Trophoblast cell (in vitro differentiated cells and primary cell): Measurements from ENCODE around the gene PGM2.

Experiments used
- DNase-seq, 2 donors: peaks; one replicate each; pipeline ENCODE4 v3.0.0-alpha.2; 2016
- H2AFZ ChIP-seq: 2 replicates; pipeline ENCODE4 v1.6.1; 2013; ENCODE audit warnings: low read length, moderate library complexity, mild to moderate bottlenecking; ENCODE audit not compliant: insufficient read depth, poor library complexity
- H2AK5ac ChIP-seq: 2 replicates; pipeline ENCODE4 v1.6.1; 2013; ENCODE audit warnings: mild to moderate bottlenecking, low read length
- H2BK120ac ChIP-seq: 2 replicates; pipeline ENCODE4 v1.6.1; 2013; ENCODE audit warnings: low read length, mild to moderate bottlenecking, moderate library complexity; ENCODE audit not compliant: insufficient read depth, poor library complexity
- H2BK12ac ChIP-seq: 2 replicates; pipeline ENCODE4 v1.6.1; 2013; ENCODE audit warnings: mild to moderate bottlenecking, low read length, moderate library complexity
- H2BK5ac ChIP-seq: 2 replicates; pipeline ENCODE4 v1.6.1; 2013; ENCODE audit warnings: low read length, low read depth, moderate library complexity, mild to moderate bottlenecking; ENCODE audit not compliant: poor library complexity
- H3K14ac ChIP-seq: 2 replicates; pipeline ENCODE4 v1.6.1; 2013; ENCODE audit warnings: mild to moderate bottlenecking, low read length
- H3K18ac ChIP-seq: 2 replicates; pipeline ENCODE4 v1.6.1; 2013; ENCODE audit warnings: mild to moderate bottlenecking, low read length
- H3K23ac ChIP-seq: 2 replicates; pipeline ENCODE4 v1.6.1; 2013; ENCODE audit warnings: low read length
- H3K27ac ChIP-seq: 2 replicates; pipeline ENCODE4 v1.5.1; 2013; ENCODE audit warnings: low read depth, mild to moderate bottlenecking, inconsistent platforms, low read length, moderate library complexity
- H3K27me3 ChIP-seq: 2 replicates; pipeline ENCODE4 v1.6.1; 2013; ENCODE audit warnings: inconsistent platforms, mild to moderate bottlenecking, low read length, moderate library complexity; ENCODE audit not compliant: insufficient read depth
- H3K36me3 ChIP-seq, 2 experiments: 1 replicate in 1 of 2; 2 replicates in 1 of 2; pipeline ENCODE4 v1.6.1; 2013; ENCODE audit warnings: low read length in 2 of 2, mild to moderate bottlenecking in 2 of 2, moderate library complexity in 1 of 2; ENCODE audit not compliant: insufficient read depth in 2 of 2, control insufficient read depth in 1 of 2
- H3K4ac ChIP-seq: 2 replicates; pipeline ENCODE4 v1.6.1; 2013; ENCODE audit warnings: low read depth, mild to moderate bottlenecking, low read length, moderate library complexity
- H3K4me1 ChIP-seq, 2 experiments: 1 replicate in 1 of 2; 2 replicates in 1 of 2; pipeline ENCODE4 v1.6.1; 2013; ENCODE audit warnings: low read length in 2 of 2, mild to moderate bottlenecking in 2 of 2, moderate library complexity in 1 of 2; ENCODE audit not compliant: insufficient read depth in 2 of 2, control insufficient read depth in 1 of 2
- H3K4me2 ChIP-seq: 2 replicates; pipeline ENCODE4 v1.6.1; 2013; ENCODE audit warnings: inconsistent platforms, mild to moderate bottlenecking, low read length, moderate library complexity
- H3K4me3 ChIP-seq: 2 replicates; pipeline ENCODE4 v1.5.1; 2013; ENCODE audit warnings: mild to moderate bottlenecking, low read depth, low read length, inconsistent platforms
- H3K79me1 ChIP-seq: one replicate; pipeline ENCODE4 v1.6.1; 2013; ENCODE audit warnings: low read length
- H3K79me2 ChIP-seq: 2 replicates; pipeline ENCODE4 v1.6.1; 2013; ENCODE audit warnings: low read length, mild to moderate bottlenecking; ENCODE audit not compliant: control insufficient read depth, insufficient read depth, poor library complexity
- H3K9ac ChIP-seq: 2 replicates; pipeline ENCODE4 v1.6.1; 2013; ENCODE audit warnings: mild to moderate bottlenecking, low read length
- H3K9me3 ChIP-seq: 2 replicates; pipeline ENCODE4 v1.6.1; 2013; ENCODE audit warnings: low read depth, mild to moderate bottlenecking, control low read depth, inconsistent platforms, low read length; ENCODE audit not compliant: insufficient read depth
- H4K12ac ChIP-seq: 2 replicates; pipeline ENCODE4 v1.6.1; 2013; ENCODE audit warnings: low read depth, mild to moderate bottlenecking, low read length, moderate library complexity
- H4K8ac ChIP-seq: 2 replicates; pipeline ENCODE4 v1.6.1; 2013; ENCODE audit warnings: low read depth, mild to moderate bottlenecking, low read length, moderate library complexity
- H4K91ac ChIP-seq: one replicate; pipeline ENCODE4 v1.6.1; 2013; ENCODE audit warnings: low read depth, mild to moderate bottlenecking, low read length, moderate library complexity
- WGBS: extraction: QIAGEN DNeasy Blood & Tissue Kit; methylation state at CpG from one replicate; pipeline ENCODE4 v1.1.7; 2013; ENCODE audit warnings: missing lambda C conversion rate; ENCODE audit not compliant: insufficient read length, insufficient coverage; ENCODE audit errors: extremely low coverage; 5-methylcytosine and 5-hydroxymethylcytosine counted together

The PGM2 gene

GRCh38 chr4:37852376-37852775 lies 25.9 kb downstream of the PGM2 start:
- H2BK120ac ChIP-seq: no peak overlapping the region
- no peak overlapping the region for H4K91ac ChIP-seq
- no peak overlapping the region for H3K14ac ChIP-seq
- DNase-seq: no peak
- H3K4me1 ChIP-seq: peaks cover 2% of the 10 kb centered on the region in 2 experiments
- H2BK12ac ChIP-seq: no peak overlapping the region
- H3K9me3 ChIP-seq: peaks cover 2% of the 10 kb centered on the region
- no peak overlapping the region for H3K4ac ChIP-seq
- no peak overlapping the region for H2BK5ac ChIP-seq
- no peak overlapping the region for H4K12ac ChIP-seq
- peaks cover 13% of the 10 kb centered on the region in 2 experiments for H3K36me3 ChIP-seq
- no peak overlapping the region for H4K8ac ChIP-seq
- H3K4me3 ChIP-seq: no peak overlapping the region
- no peaks in the 10 kb centered on the region for H3K79me1 ChIP-seq
- H3K4me2 ChIP-seq: no peak overlapping the region
- H3K18ac ChIP-seq: no peak overlapping the region
- no peak overlapping the region for H2AFZ ChIP-seq
- no peak overlapping the region for H3K23ac ChIP-seq
- H3K9ac ChIP-seq: no peak overlapping the region
- H3K27me3 ChIP-seq: no peaks in the 10 kb centered on the region
- no peak overlapping the region for H2AK5ac ChIP-seq
- no peak overlapping the region for H3K27ac ChIP-seq
- no peaks in the 10 kb centered on the region for H3K79me2 ChIP-seq
- no CpG with 5 or more reads among the region's 2 CpGs for WGBS

DNA sequence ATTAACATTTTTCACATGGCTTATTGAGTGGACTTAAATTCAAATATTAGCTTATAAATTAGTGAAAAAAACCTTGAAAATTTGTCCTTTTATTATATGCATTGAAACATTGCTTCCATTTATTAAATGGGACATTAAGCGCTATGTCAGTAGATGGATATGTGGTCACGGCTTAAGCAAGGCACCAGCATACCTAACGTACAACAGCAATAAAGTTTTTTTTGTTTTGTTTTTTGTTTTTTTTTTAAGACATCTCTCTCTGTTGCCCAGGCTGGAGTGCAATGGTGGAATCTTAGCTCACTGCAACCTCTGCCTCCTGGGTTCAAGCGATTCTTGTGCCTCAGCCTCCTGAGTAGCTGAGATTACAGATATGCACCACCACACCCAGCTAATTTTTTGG lies 31.6 kb downstream of the PGM2 start:
- H3K9ac ChIP-seq: no peak overlapping the region

GRCh38 chr4:37858872-37859271 lies 32.4 kb downstream of the PGM2 start:
- no peak for DNase-seq
- no peak overlapping the region for H3K14ac ChIP-seq

More for the DNA sequence above, 31.6 kb downstream of the PGM2 start:
- Histone ChIP-seq H3K27ac (no peak overlapping the region), H3K18ac (no peak overlapping the region), H2BK120ac (no peak overlapping the region), H3K9me3 (peaks cover 2% of the 10 kb centered on the region), H3K79me2 (no peaks in the 10 kb centered on the region), H4K91ac (no peak overlapping the region), H3K23ac (no peak overlapping the region), H3K27me3 (no peaks in the 10 kb centered on the region), H4K8ac (no peak overlapping the region), H2AK5ac (no peak overlapping the region), H3K4ac (no peak overlapping the region), H2BK5ac (no peak overlapping the region), H4K12ac (no peak overlapping the region), H3K4me1 (no peaks in the 10 kb centered on the region), H3K4me3 (no peak overlapping the region), H3K36me3 (peaks cover 3 to 5% of the 10 kb centered on the region in 2 experiments), H3K14ac (no peak overlapping the region), H2BK12ac (no peak overlapping the region), H3K79me1 (no peaks in the 10 kb centered on the region), H3K4me2 (no peak overlapping the region), H2AFZ (no peak overlapping the region)
- DNase-seq: no peak
- no CpG with 5 or more reads among the region's 4 CpGs for WGBS

GRCh38 chr4:37860266-37860665 lies 33.8 kb downstream of the PGM2 start:
- DNase-seq: no peak
- Histone ChIP-seq H3K4me2 (no peak overlapping the region), H3K14ac (no peak overlapping the region), H3K79me2 (no peaks in the 10 kb centered on the region), H3K79me1 (no peaks in the 10 kb centered on the region), H3K18ac (no peak overlapping the region), H3K4me3 (no peak overlapping the region), H3K9me3 (peaks cover 2% of the 10 kb centered on the region), H3K36me3 (no peaks in the 10 kb centered on the region), H2AFZ (no peak overlapping the region), H3K23ac (no peak overlapping the region), H3K27me3 (no peaks in the 10 kb centered on the region), H4K91ac (no peak overlapping the region), H3K4me1 (peaks cover 0 to 4% of the 10 kb centered on the region in 2 experiments), H2BK12ac (no peak overlapping the region), H2BK120ac (no peak overlapping the region), H3K9ac (no peak overlapping the region), H4K12ac (no peak overlapping the region), H3K27ac (no peak overlapping the region), H4K8ac (no peak overlapping the region), H2BK5ac (no peak overlapping the region), H2AK5ac (no peak overlapping the region), H3K4ac (no peak overlapping the region)
- WGBS: no CpG with 5 or more reads among the region's 1 CpG

More at GRCh38 chr4:37858872-37859271, 32.4 kb downstream of the PGM2 start:
- peaks cover under 1 to 1% of the 10 kb centered on the region in 2 experiments for H3K36me3 ChIP-seq
- no peak overlapping the region for H2AK5ac ChIP-seq
- H3K79me1 ChIP-seq: no peaks in the 10 kb centered on the region
- no peak overlapping the region for H3K18ac ChIP-seq
- no peaks in the 10 kb centered on the region for H3K4me1 ChIP-seq
- H2BK120ac ChIP-seq: no peak overlapping the region
- no peak overlapping the region for H3K4me2 ChIP-seq
- no peaks in the 10 kb centered on the region for H3K27me3 ChIP-seq
- no peak overlapping the region for H2BK5ac ChIP-seq
- no peak overlapping the region for H3K4me3 ChIP-seq
- H4K91ac ChIP-seq: no peak overlapping the region
- H2BK12ac ChIP-seq: no peak overlapping the region
- H4K12ac ChIP-seq: no peak overlapping the region
- no peak overlapping the region for H4K8ac ChIP-seq
- no peak overlapping the region for H3K9ac ChIP-seq
- H3K27ac ChIP-seq: no peak overlapping the region
- H3K23ac ChIP-seq: no peak overlapping the region
- H3K9me3 ChIP-seq: peaks cover under 1% of the 10 kb centered on the region
- no peak overlapping the region for H3K4ac ChIP-seq
- H3K79me2 ChIP-seq: no peaks in the 10 kb centered on the region
- H2AFZ ChIP-seq: no peak overlapping the region
